GM12878 (cell line): ENCODE data around the gene UQCC5. TPM values are rescaled to one million over a fixed set of nuclear protein-coding genes. Genes with fewer than 3 reads are reported as not detected.

Experiments
- ATAC-seq: fragments of 200-7000 bp; cut with Tn5 transposase; 3 replicates; pipeline ENCODE4 v1.9.1; 2020; ENCODE audit warnings: mild to moderate bottlenecking, moderate library complexity
- BruUV-seq: library from RNA; stranded (reverse); fragments of 400-500 nt; replicated peaks from 2 replicates; lab custom pipeline; 2021; lab: Mats Ljungman, UMichigan
- CTCF ChIA-PET: fragments of 300-600 bp; sonication (Branson Sonifier 250); formaldehyde crosslinking; extraction: SDS; loops from one replicate; lab custom pipeline; 2021; ENCODE audit warnings: inconsistent platforms; lab: Yijun Ruan, JAX
- POLR2A ChIA-PET: fragments of 350-600 bp; formaldehyde crosslinking; extraction: SDS; loops from one replicate; lab custom pipeline; 2021; ENCODE audit warnings: inconsistent platforms; lab: Charles Lee
- RAD21 ChIA-PET: fragments of 300-600 bp; sonication (Branson Sonifier 250); formaldehyde crosslinking; loops from one replicate; lab custom pipeline; 2023; ENCODE audit warnings: antibody characterized with exemption; ENCODE audit not compliant: unreplicated experiment; lab: Charles Lee
- SMC1A ChIA-PET: fragments of 300-600 bp; sonication (Branson Sonifier 250); formaldehyde crosslinking; loops from one replicate; lab custom pipeline; 2023; ENCODE audit not compliant: unreplicated experiment, uncharacterized antibody; lab: Charles Lee
- DNase-seq: peaks from one replicate; pipeline ENCODE4 v3.0.0-alpha.2; 2011; ENCODE audit warnings: low read depth, low spot score
- FAIRE-seq: peaks from 3 replicates; lab custom pipeline; 2011; peaks lifted over from hg19 to GRCh38; lab: Jason Lieb, UNC
- H2AFZ ChIP-seq: 2 replicates; pipeline ENCODE4 v1.6.0; 2011; ENCODE audit warnings: low read depth, low read length, control low read depth; ENCODE audit not compliant: control insufficient read depth
- H3K27ac ChIP-seq: 2 replicates; pipeline ENCODE4 v1.5.1; 2011; ENCODE audit warnings: control low read depth; ENCODE audit not compliant: control insufficient read depth, insufficient read depth
- H3K27me3 ChIP-seq, 2 experiments: replicated peaks in 1 of 2; 2 replicates each; pipeline versions ENCODE4 v1.6.0 to v1.6.1; 2011; ENCODE audit warnings: low read length in 1 of 2; ENCODE audit not compliant: control insufficient read depth in 2 of 2, insufficient read depth in 2 of 2
- H3K36me3 ChIP-seq, 2 experiments: 2 replicates each; pipeline ENCODE4 v1.5.1; 2011; ENCODE audit warnings: low read length in 1 of 2; ENCODE audit not compliant: control insufficient read depth in 2 of 2, insufficient read depth in 2 of 2
- H3K4me1 ChIP-seq: 2 replicates; pipeline ENCODE4 v1.6.1; 2011; ENCODE audit warnings: mild to moderate bottlenecking, low read length, moderate library complexity, mixed read lengths; ENCODE audit not compliant: control insufficient read depth, insufficient read depth
- H3K4me2 ChIP-seq: 2 replicates; pipeline ENCODE4 v1.6.0; 2011; ENCODE audit warnings: control low read depth; ENCODE audit not compliant: control insufficient read depth, insufficient read depth
- H3K4me3 ChIP-seq: fragments of 200-600 bp; sonication (generic); 2 replicates; pipeline ENCODE4 v1.5.1; 2016
- H3K79me2 ChIP-seq: 2 replicates; pipeline ENCODE4 v1.6.0; 2011; ENCODE audit warnings: low read length; ENCODE audit not compliant: control insufficient read depth, insufficient read depth
- H3K9ac ChIP-seq: 2 replicates; pipeline ENCODE4 v1.8.0; 2011; ENCODE audit warnings: low read length, control low read depth, mixed read lengths; ENCODE audit not compliant: control insufficient read depth, insufficient read depth
- H3K9me3 ChIP-seq: replicated peaks from 3 replicates; pipeline ENCODE4 v1.5.1; 2011; ENCODE audit warnings: mild to moderate bottlenecking, low read length; ENCODE audit not compliant: control insufficient read depth, insufficient read depth
- H4K20me1 ChIP-seq: 2 replicates; pipeline ENCODE4 v1.6.0; 2011; ENCODE audit not compliant: control insufficient read depth, insufficient read depth
- BACH1 ChIP-seq: fragments of 450-650 bp; IDR thresholded peaks from 2 replicates; pipeline ENCODE4 v1.6.1; 2017; ENCODE audit warnings: mild to moderate bottlenecking, borderline replicate concordance
- CHD1 ChIP-seq: IDR thresholded peaks from 2 replicates; pipeline ENCODE4 v1.6.1; 2012; ENCODE audit warnings: low read depth, low read length, improper control_type of control experiment
- EZH2 ChIP-seq: IDR thresholded peaks from 2 replicates; pipeline ENCODE4 v1.6.1; 2012; ENCODE audit warnings: low read depth, mild to moderate bottlenecking, control low read depth, inconsistent platforms, low read length, borderline replicate concordance; ENCODE audit not compliant: control insufficient read depth
- JUND ChIP-seq: IDR thresholded peaks from 2 replicates; pipeline ENCODE4 v1.6.1; 2012; ENCODE audit warnings: low read depth, mild to moderate bottlenecking, low read length, improper control_type of control experiment, moderate library complexity
- MEF2B ChIP-seq: fragments of 450-650 bp; IDR thresholded peaks from 2 replicates; pipeline ENCODE4 v1.6.1; 2018; ENCODE audit warnings: mild to moderate bottlenecking, moderate library complexity; ENCODE audit not compliant: partially characterized antibody, poor library complexity, severe bottlenecking
- RAD51 ChIP-seq: fragments of 450-650 bp; IDR thresholded peaks from 2 replicates; pipeline ENCODE4 v1.6.1; 2016; ENCODE audit warnings: moderate library complexity, mild to moderate bottlenecking, inconsistent platforms
- RUNX3 ChIP-seq: IDR thresholded peaks from 2 replicates; pipeline ENCODE4 v1.6.1; 2012; ENCODE audit warnings: low read length, inconsistent platforms
- TCF3 ChIP-seq: IDR thresholded peaks from 2 replicates; pipeline ENCODE4 v1.6.1; 2012; ENCODE audit warnings: low read depth, mild to moderate bottlenecking, low read length, borderline replicate concordance; ENCODE audit not compliant: insufficient read depth
- ZNF207 ChIP-seq: fragments of 450-650 bp; IDR thresholded peaks from 2 replicates; pipeline ENCODE4 v1.6.1; 2014; ENCODE audit warnings: antibody characterized with exemption, mild to moderate bottlenecking, borderline replicate concordance
- ZNF24 ChIP-seq: fragments of 450-650 bp; IDR thresholded peaks from 2 replicates; pipeline ENCODE4 v1.6.1; 2017; ENCODE audit warnings: antibody characterized with exemption, mild to moderate bottlenecking
- WGBS: methylation state at CpG from one replicate; pipeline ENCODE4 v1.1.6; 2016; ENCODE audit warnings: low lambda C conversion rate; ENCODE audit not compliant: insufficient replicate concordance, insufficient coverage; ENCODE audit errors: missing lambda C conversion rate; 5-methylcytosine and 5-hydroxymethylcytosine counted together
- in situ Hi-C: fragments of 300-500 bp; cut with MboI; formaldehyde crosslinking; loops from 9 replicates; pipeline ENCODE4 v1.14.3; 2018; ENCODE audit warnings: mixed read lengths
- intact Hi-C: fragments of 100-400 bp; cut with micrococcal nuclease; formaldehyde crosslinking; loops from one replicate; pipeline ENCODE4 v1.14.2; 2022; ENCODE audit not compliant: unreplicated experiment
- polyA plus RNA-seq, 11 experiments: library from polyadenylated mRNA; depleted of rRNA in 4 of 11; unstranded in 6 of 11; stranded (reverse) in 5 of 11; fragments of >200 nt; fragmentation: Nextera tagmentation in 4 of 11; fragmentation: Illumina TruSeq in 1 of 11; extraction: Ambion mirVana in 4 of 11; extraction: Trizol in 1 of 11; gene quantifications; 1 replicate in 1 of 11; 2 replicates in 10 of 11; pipeline versions ENCODE4 v1.2.1 to v1.2.3, GENCODE V29; 2011 to 2016; ENCODE audit warnings: inconsistent platforms in 2 of 11, missing spikeins in 2 of 11, low read depth in 1 of 11
- total RNA-seq, 4 experiments: library from RNA; depleted of rRNA in 3 of 4; stranded (reverse); fragments of >200 nt in 3 of 4; fragmentation: Illumina TruSeq in 1 of 4; extraction: Trizol in 1 of 4; gene quantifications; 2 replicates each; pipeline versions ENCODE4 v1.2.1 to v1.2.3, GENCODE V29; 2013 to 2021
- TF ChIP-seq, protein P1 (sequence below): IDR thresholded peaks from 2 replicates; pipeline ENCODE4 v1.6.1; 2011; ENCODE audit warnings: low read depth, mild to moderate bottlenecking, low read length, moderate library complexity, borderline replicate concordance; ENCODE audit errors: extremely low read depth
- TF ChIP-seq, protein P2 (sequence below): IDR thresholded peaks from 2 replicates; pipeline ENCODE4 v1.6.1; 2012; ENCODE audit warnings: improper control_type of control experiment, low read depth, low read length; ENCODE audit not compliant: insufficient replicate concordance
- TF ChIP-seq, protein P3 (sequence below): fragments of 450-650 bp; IDR thresholded peaks from 2 replicates; pipeline ENCODE4 v1.6.1; 2017; ENCODE audit warnings: mild to moderate bottlenecking, low read depth, inconsistent platforms; ENCODE audit not compliant: poor library complexity, severe bottlenecking

UQCC5 gene
- total and polyA plus RNA-seq, 10 of the 15 experiments (the other 5 are each of a cell fraction or from before 2014, with no cell fraction given): 15.1 to 84.8 (median 28.0) TPM

DNA sequence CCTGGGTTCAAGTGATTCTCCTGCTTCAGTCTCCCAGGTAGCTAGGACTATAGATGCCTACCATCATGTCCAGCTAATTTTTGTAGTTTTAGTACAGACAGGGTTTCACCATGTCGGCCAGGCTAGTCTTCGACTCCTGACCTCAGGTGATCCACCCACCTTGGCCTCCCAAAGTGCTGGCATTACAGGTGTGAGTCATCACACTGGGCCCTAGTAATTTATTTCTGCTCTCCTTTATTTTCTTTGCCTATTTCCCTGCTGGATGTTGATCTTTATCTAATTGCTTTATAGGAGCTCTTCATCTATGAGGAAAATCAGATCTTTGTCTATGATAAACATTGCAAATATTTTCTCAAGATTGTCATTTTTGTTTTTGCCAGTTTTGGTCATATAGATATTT, 31.7 kb downstream of the UQCC5 start:
- H2AFZ ChIP-seq: no peak overlapping the region
- TF ChIP-seq, protein P1, sequence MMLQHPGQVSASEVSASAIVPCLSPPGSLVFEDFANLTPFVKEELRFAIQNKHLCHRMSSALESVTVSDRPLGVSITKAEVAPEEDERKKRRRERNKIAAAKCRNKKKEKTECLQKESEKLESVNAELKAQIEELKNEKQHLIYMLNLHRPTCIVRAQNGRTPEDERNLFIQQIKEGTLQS: no peak
- no peak for TF ChIP-seq BACH1
- no peak for TF ChIP-seq ZNF24
- TF ChIP-seq TCF3: no peak
- TF ChIP-seq, protein P2, sequence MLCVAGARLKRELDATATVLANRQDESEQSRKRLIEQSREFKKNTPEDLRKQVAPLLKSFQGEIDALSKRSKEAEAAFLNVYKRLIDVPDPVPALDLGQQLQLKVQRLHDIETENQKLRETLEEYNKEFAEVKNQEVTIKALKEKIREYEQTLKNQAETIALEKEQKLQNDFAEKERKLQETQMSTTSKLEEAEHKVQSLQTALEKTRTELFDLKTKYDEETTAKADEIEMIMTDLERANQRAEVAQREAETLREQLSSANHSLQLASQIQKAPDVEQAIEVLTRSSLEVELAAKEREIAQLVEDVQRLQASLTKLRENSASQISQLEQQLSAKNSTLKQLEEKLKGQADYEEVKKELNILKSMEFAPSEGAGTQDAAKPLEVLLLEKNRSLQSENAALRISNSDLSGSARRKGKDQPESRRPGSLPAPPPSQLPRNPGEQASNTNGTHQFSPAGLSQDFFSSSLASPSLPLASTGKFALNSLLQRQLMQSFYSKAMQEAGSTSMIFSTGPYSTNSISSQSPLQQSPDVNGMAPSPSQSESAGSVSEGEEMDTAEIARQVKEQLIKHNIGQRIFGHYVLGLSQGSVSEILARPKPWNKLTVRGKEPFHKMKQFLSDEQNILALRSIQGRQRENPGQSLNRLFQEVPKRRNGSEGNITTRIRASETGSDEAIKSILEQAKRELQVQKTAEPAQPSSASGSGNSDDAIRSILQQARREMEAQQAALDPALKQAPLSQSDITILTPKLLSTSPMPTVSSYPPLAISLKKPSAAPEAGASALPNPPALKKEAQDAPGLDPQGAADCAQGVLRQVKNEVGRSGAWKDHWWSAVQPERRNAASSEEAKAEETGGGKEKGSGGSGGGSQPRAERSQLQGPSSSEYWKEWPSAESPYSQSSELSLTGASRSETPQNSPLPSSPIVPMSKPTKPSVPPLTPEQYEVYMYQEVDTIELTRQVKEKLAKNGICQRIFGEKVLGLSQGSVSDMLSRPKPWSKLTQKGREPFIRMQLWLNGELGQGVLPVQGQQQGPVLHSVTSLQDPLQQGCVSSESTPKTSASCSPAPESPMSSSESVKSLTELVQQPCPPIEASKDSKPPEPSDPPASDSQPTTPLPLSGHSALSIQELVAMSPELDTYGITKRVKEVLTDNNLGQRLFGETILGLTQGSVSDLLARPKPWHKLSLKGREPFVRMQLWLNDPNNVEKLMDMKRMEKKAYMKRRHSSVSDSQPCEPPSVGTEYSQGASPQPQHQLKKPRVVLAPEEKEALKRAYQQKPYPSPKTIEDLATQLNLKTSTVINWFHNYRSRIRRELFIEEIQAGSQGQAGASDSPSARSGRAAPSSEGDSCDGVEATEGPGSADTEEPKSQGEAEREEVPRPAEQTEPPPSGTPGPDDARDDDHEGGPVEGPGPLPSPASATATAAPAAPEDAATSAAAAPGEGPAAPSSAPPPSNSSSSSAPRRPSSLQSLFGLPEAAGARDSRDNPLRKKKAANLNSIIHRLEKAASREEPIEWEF: no peak
- TF ChIP-seq ZNF207: no peak
- no peak for TF ChIP-seq RUNX3
- no peak for TF ChIP-seq JUND
- no peak for TF ChIP-seq CHD1
- TF ChIP-seq, protein P3, sequence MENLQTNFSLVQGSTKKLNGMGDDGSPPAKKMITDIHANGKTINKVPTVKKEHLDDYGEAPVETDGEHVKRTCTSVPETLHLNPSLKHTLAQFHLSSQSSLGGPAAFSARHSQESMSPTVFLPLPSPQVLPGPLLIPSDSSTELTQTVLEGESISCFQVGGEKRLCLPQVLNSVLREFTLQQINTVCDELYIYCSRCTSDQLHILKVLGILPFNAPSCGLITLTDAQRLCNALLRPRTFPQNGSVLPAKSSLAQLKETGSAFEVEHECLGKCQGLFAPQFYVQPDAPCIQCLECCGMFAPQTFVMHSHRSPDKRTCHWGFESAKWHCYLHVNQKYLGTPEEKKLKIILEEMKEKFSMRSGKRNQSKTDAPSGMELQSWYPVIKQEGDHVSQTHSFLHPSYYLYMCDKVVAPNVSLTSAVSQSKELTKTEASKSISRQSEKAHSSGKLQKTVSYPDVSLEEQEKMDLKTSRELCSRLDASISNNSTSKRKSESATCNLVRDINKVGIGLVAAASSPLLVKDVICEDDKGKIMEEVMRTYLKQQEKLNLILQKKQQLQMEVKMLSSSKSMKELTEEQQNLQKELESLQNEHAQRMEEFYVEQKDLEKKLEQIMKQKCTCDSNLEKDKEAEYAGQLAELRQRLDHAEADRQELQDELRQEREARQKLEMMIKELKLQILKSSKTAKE: no peak
- TF ChIP-seq MEF2B: no peak
- no peak for TF ChIP-seq EZH2
- no peak for TF ChIP-seq RAD51
- TF ChIP-seq, all 136 proteins: peak for 0
- POLR2A ChIA-PET: interaction anchor here (0.7 kb wide), 1 partner anchor 41 kb away, joined by 5 read pairs; no protein-coding TSS in a partner anchor

More for the DNA sequence above, 31.7 kb downstream of the UQCC5 start:
- no peak overlapping the region for H3K4me3 ChIP-seq
- in situ Hi-C loops: no loop called here
- peaks cover 0 to 19% of the 10 kb centered on the region in 2 experiments; a peak in 2 of 4 replicates for H3K36me3 ChIP-seq
- FAIRE-seq (no peak), DNase-seq (no peak), ATAC-seq (no peak)
- intact Hi-C loops: no loop called here
- no peaks in the 10 kb centered on the region for H3K9me3 ChIP-seq
- SMC1A ChIA-PET: interaction anchor here (0.6 to 1.1 kb wide), 3 partner anchors 17 to 90 kb away, joined by 3 to 6 read pairs (median 3); no protein-coding TSS in a partner anchor
- no peak overlapping the region for H3K27ac ChIP-seq
- H3K9ac ChIP-seq: no peak overlapping the region
- no peaks in the 10 kb centered on the region for H3K79me2 ChIP-seq
- WGBS: 100% methylated on average over 2 of the region's 2 CpGs
- no TSS peak for BruUV-seq
- no peaks in the 10 kb centered on the region for H3K4me1 ChIP-seq
- no peaks in the 10 kb centered on the region for H4K20me1 ChIP-seq
- H3K4me2 ChIP-seq: no peak overlapping the region
- RAD21 ChIA-PET: no interaction called here
- no peaks in the 10 kb centered on the region for H3K27me3 ChIP-seq
- CTCF ChIA-PET: no interaction called here
